Psoas muscle (tissue), 8 donors: ENCODE results near the gene SPTB. TPM values are rescaled to one million over a fixed set of nuclear protein-coding genes. Genes with fewer than 3 reads are reported as not detected.

ENCODE experiments used
- ATAC-seq, 4 donors: fragments of 200-7000 bp; cut with Tn5 transposase; one replicate each; pipeline ENCODE4 v1.9.1; 2020; ENCODE audit warnings: moderate library complexity in 3 of 4, mild to moderate bottlenecking in 2 of 4
- DNase-seq, 2 donors: peaks; one replicate each; pipeline ENCODE4 v3.0.0-alpha.2; 2020
- H3K27ac ChIP-seq: fragments of 200-600 bp; one replicate; pipeline ENCODE4 v1.8.0; 2022
- H3K27me3 ChIP-seq, 3 donors: fragments of 200-600 bp in 1 of 3; one replicate each; pipeline versions ENCODE4 v1.6.1 to v1.8.0; 2013 to 2022; ENCODE audit warnings: low read length in 2 of 3, mild to moderate bottlenecking in 2 of 3, moderate library complexity in 1 of 3; ENCODE audit not compliant: insufficient read depth in 3 of 3
- H3K36me3 ChIP-seq, 2 donors: fragments of 200-600 bp in 1 of 2; one replicate each; pipeline versions ENCODE4 v1.6.1 to v1.8.0; 2013 to 2022; ENCODE audit warnings: low read depth in 1 of 2, mild to moderate bottlenecking in 1 of 2, moderate library complexity in 1 of 2; ENCODE audit not compliant: insufficient read depth in 1 of 2
- H3K4me1 ChIP-seq: fragments of 200-600 bp; one replicate; pipeline ENCODE4 v1.8.0; 2022
- H3K4me3 ChIP-seq: fragments of 200-600 bp; one replicate; pipeline ENCODE4 v1.8.0; 2022; ENCODE audit warnings: mild to moderate bottlenecking
- H3K9me3 ChIP-seq: fragments of 200-600 bp; one replicate; pipeline ENCODE4 v1.8.0; 2022
- WGBS, 3 donors: extraction: QIAGEN DNeasy Blood & Tissue Kit; methylation state at CpG; one replicate each; pipeline versions ENCODE4 v1.1.6 to v1.1.7; 2013; 5-methylcytosine and 5-hydroxymethylcytosine counted together
- intact Hi-C, 2 donors: fragments of 100-400 bp; cut with DNase I; formaldehyde crosslinking; loops; one replicate each; pipeline versions ENCODE4 v1.11.0 to v1.14.2; 2022
- polyA plus RNA-seq, 3 donors: library from polyadenylated mRNA; stranded (reverse); fragments of 200-250 nt; gene quantifications; one replicate each; pipeline ENCODE4 v1.2.3, GENCODE V29; 2013
- total RNA-seq, 4 donors: library from RNA; stranded (reverse); fragmentation: NEBNext Ultra II Directional in 2 of 4; extraction: Animal tissue kit (Norgen Biotek cat#: 25700) in 2 of 4; gene quantifications; one replicate each; pipeline versions ENCODE4 v1.2.1 to v1.2.4, GENCODE V29; 2021 to 2023
- TF ChIP-seq, protein P1 (sequence below): fragments of 200-600 bp; IDR thresholded peaks from one replicate; pipeline ENCODE4 v1.8.0; 2022; ENCODE audit warnings: antibody characterized with exemption
- donor health status: healthy with polysubstance abuse.
- donor health status: DM: no; HTN: no; CAD: no; lungs with moderate emphysema.
- donor health status: Bipolar disorder and iron deficiency.
- donor health status: healthy.
- donor health status: DM: yes; HTN: yes; CAD: no.
- donor health status: DM: no; HTN: no; CAD: no.
- donor health status: DM: no; HTN: no; CAD: no.
- donor health status: DM: yes; HTN: yes; CAD: no.

Gene SPTB
- total and polyA plus RNA-seq, 7 donors: 43.4 to 540 (median 374) TPM

DNA sequence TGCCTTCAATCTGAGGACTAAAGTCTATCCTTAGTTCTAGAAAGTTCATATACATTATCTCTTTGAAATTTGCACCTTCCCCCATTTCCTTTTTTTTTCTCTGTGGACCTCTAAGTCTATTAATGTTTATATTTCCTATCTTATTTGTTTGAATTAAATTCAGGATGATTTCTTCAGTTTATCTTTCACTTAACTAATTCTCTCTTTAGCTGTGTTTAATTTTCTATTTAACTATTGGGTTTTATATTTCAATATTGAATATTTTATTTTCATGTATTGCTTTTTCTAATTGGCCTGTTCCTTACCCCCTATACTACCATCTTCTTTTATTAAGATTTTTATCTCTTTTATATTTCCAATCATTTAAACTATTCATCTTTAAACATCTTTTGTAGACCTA, 166.0 kb downstream of the SPTB start:
- intact Hi-C loops: no loop called here
- Histone ChIP-seq H3K27me3 (no peaks in the 10 kb centered on the region), H3K36me3 (no peaks in the 10 kb centered on the region), H3K4me1 (peaks cover 15% of the 10 kb centered on the region), H3K9me3 (peaks cover 17% of the 10 kb centered on the region), H3K27ac (no peak overlapping the region), H3K4me3 (no peak overlapping the region)
- TF ChIP-seq, protein P1, sequence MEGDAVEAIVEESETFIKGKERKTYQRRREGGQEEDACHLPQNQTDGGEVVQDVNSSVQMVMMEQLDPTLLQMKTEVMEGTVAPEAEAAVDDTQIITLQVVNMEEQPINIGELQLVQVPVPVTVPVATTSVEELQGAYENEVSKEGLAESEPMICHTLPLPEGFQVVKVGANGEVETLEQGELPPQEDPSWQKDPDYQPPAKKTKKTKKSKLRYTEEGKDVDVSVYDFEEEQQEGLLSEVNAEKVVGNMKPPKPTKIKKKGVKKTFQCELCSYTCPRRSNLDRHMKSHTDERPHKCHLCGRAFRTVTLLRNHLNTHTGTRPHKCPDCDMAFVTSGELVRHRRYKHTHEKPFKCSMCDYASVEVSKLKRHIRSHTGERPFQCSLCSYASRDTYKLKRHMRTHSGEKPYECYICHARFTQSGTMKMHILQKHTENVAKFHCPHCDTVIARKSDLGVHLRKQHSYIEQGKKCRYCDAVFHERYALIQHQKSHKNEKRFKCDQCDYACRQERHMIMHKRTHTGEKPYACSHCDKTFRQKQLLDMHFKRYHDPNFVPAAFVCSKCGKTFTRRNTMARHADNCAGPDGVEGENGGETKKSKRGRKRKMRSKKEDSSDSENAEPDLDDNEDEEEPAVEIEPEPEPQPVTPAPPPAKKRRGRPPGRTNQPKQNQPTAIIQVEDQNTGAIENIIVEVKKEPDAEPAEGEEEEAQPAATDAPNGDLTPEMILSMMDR: no peak
- ATAC-seq: no peak
- DNase-seq: no peak

DNA sequence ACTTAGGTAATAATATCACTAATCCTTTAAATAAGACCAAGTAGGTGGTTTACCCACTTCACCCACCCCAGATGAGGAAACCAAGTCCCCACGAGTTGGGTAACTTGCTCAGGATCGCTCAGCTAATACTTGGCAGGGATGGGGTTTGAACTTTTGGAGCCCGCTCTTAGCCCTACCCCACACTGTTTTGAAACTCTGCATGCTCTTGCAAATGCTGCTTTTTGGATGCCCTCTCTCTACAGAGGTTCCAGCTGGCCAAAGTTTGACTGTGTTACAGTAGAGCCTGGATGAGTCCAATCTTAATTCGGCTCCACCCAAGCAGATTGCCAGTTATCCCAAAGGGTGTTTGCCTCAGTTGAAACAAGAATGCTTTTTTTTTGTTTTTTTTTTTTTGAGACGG, 168.7 kb downstream of the SPTB start:
- Histone ChIP-seq H3K9me3 (peaks cover 17% of the 10 kb centered on the region), H3K36me3 (no peaks in the 10 kb centered on the region), H3K4me1 (no peaks in the 10 kb centered on the region), H3K4me3 (no peak overlapping the region), H3K27ac (no peak overlapping the region), H3K27me3 (no peaks in the 10 kb centered on the region)
- WGBS, 3 donors: 43 to 70% (median 48%) methylated on average over 5 of the region's 5 CpGs
- peak in 2 of 4 donors; percentile 40 to 47 for ATAC-seq
- TF ChIP-seq, protein P1: no peak
- intact Hi-C loops: no loop called here
- DNase-seq: peak in 1 of 2 donors; percentile 29

DNA sequence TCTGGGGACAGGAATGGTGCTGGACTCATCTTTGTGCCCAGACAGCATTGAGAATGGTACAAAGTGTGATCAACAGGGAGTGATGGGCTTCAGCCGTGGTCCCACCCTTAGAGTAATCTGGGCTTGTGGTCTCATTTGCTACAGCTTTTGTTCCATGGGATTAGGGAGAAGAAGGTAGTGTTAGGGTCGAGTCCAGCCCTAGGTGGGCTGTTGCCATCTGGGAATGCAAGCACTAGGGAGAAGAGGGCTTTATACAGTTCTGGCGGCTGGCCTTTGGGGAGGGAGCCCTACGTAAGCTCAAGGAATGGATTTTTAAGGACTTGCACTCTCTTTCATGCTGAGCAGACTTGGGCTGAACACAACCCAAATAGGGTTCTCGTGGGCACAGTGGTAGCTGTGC, 170.6 kb downstream of the SPTB start:
- no peaks in the 10 kb centered on the region for H3K36me3 ChIP-seq
- TF ChIP-seq, protein P1: no peak
- intact Hi-C loops: no loop called here
- H3K4me3 ChIP-seq: peak overlapping the region; percentile 89
- no peaks in the 10 kb centered on the region for H3K4me1 ChIP-seq
- H3K27ac ChIP-seq: no peak overlapping the region
- peaks cover 0 to 9% (median 0%) of the 10 kb centered on the region in 3 donors for H3K27me3 ChIP-seq
- ATAC-seq (no peak), DNase-seq (no peak)
- H3K9me3 ChIP-seq: peaks cover 16% of the 10 kb centered on the region
- 74 to 83% (median 79%) methylated on average over 5 of the region's 5 CpGs for WGBS, 3 donors

DNA sequence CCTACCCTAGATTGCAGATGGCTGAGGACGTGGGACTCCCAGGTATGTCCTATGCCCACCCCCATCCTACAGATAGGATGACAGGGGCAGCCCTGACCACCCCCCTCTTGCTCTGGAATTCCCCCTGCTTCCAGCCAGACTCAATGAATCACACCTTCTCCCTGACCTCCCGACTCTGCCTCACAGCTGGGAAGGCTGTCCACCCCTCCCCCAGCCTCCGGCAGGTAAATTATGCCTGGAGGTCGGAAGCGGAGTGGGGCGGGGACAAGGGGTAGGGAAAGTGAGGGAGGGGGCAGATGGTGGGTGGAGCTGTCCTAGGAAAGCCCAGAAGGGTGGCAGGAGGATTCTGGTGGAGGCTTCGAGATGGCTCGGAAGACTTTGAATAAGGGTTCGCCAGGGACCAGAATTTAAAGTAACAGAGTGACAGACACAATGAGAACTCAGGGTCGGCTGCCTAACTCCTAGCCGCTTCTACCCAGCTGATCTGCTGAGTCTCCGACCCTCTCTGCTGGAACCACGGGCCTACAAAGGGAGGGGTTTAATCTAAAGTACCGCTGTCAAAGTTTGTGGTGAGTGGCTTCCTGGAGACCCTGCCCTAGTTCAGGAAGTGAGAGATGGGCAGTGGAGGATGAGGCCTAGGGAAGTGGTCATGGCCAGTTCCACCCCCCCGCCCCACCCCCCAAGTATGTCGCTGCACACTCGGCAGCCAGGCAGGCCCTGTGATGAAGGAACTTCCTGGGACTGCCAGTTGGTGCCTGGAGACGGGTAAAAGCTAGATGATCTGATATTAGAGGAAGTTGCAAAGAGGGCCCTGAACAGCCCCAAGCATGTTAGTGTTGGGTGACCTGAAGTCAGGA, 171.3 kb downstream of the SPTB start:
- TF ChIP-seq, protein P1: no peak
- no peaks in the 10 kb centered on the region for H3K4me1 ChIP-seq
- ATAC-seq (peak in 1 of 4 donors; percentile 54), DNase-seq (no peak)
- H3K9me3 ChIP-seq: peaks cover 11% of the 10 kb centered on the region
- no peaks in the 10 kb centered on the region for H3K36me3 ChIP-seq
- 66 to 77% (median 72%) methylated on average over 18 of the region's 18 CpGs for WGBS, 3 donors
- H3K4me3 ChIP-seq: peak overlapping the region; percentile 89
- H3K27me3 ChIP-seq: peaks cover 0 to 9% (median 0%) of the 10 kb centered on the region in 3 donors
- intact Hi-C loops: no loop called here
- no peak overlapping the region for H3K27ac ChIP-seq
